ENCODE results near the gene NKX6-2. TPM values are rescaled to one million over a fixed set of nuclear protein-coding genes. Genes with fewer than 3 reads are reported as not detected.
"Not testable (repeated sequence)": the region's sequence is repeated elsewhere in the genome, so short reads cannot be mapped to it uniquely, and the experiment has no call there.

NKX6-2 gene
- polyA plus RNA-seq, 12 donors = 2.3 to 11.3 (median 5.1) TPM; not detected in 2

- no peak for DNase-seq
These were observed 2.6 kb downstream of the NKX6-2 start for GRCh38 chr10:132783165-132783939.

GRCh38 chr10:132781556-132781955, 4.4 kb downstream of the NKX6-2 start:
- DNase-seq = no peak

GRCh38 chr10:132780356-132780755, 5.6 kb downstream of the NKX6-2 start:
- DNase-seq = no peak

DNA sequence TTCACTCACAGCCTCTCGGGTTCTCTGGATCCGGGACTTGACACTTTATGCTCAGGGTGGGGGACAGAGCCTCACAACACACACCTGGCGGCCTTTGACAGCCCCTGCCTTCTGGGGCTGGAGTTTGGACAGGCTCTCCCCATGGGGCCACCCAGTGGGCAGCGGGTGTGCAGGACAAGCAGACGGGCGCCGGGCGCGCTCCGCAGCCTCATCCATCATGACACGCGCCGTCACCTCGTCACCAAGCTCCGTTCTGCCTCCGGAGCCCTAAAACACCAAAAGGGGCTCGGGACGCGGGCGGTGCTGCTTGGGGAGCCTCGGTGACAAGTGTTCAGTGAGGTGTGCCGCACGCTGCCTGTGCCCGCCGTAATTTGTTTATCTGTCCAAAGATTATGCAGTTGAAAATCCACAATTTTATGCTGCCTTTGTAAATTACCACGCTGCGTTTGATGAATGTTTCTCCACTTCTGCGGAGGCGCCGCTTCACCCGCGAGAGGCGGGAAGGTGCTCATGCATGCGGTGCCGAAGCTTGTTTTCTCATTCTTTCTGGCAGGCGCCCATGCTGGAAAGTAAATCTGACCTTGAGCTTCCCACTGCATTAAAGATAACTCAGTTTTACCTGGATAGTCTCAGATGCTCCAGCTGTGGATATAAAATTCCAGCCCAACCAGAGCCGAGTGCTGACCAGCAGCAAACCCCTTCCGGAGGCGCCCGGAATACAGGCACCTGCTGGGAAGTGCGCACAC, 6.2 kb downstream of the NKX6-2 start:
- DNase-seq = no peak

- DNase-seq = no peak
These were observed 8.5 kb downstream of the NKX6-2 start for GRCh38 chr10:132777441-132777840.

GRCh38 chr10:132776821-132777220, 9.1 kb downstream of the NKX6-2 start:
- no peak for DNase-seq

GRCh38 chr10:132776186-132776585, 9.8 kb downstream of the NKX6-2 start:
- DNase-seq = no peak

- no peak for DNase-seq
These were observed 10.8 kb downstream of the NKX6-2 start for GRCh38 chr10:132774902-132775863.

- DNase-seq = no peak
These were observed 11.6 kb downstream of the NKX6-2 start for GRCh38 chr10:132774181-132774901.

DNA sequence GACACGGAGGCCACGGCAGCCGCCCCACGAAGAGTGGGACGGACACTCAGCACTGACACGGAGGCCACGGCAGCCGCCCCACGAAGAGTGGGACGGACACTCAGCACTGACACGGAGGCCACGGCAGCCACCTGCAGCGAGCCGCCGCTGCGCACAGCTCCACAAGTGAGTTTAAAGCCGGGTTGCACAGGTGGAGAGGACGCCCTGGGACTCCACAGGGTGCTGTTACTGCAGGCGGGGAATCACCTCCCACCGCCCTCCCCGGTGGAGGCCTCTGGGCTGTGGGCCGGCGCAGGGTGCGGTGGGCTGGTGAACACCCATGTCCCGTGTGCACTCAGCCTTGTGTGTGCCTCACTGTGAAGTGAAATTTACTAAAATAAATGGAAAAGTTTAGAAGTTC, 13.1 kb downstream of the NKX6-2 start:
- DNase-seq = not testable (repeated sequence)

DNA sequence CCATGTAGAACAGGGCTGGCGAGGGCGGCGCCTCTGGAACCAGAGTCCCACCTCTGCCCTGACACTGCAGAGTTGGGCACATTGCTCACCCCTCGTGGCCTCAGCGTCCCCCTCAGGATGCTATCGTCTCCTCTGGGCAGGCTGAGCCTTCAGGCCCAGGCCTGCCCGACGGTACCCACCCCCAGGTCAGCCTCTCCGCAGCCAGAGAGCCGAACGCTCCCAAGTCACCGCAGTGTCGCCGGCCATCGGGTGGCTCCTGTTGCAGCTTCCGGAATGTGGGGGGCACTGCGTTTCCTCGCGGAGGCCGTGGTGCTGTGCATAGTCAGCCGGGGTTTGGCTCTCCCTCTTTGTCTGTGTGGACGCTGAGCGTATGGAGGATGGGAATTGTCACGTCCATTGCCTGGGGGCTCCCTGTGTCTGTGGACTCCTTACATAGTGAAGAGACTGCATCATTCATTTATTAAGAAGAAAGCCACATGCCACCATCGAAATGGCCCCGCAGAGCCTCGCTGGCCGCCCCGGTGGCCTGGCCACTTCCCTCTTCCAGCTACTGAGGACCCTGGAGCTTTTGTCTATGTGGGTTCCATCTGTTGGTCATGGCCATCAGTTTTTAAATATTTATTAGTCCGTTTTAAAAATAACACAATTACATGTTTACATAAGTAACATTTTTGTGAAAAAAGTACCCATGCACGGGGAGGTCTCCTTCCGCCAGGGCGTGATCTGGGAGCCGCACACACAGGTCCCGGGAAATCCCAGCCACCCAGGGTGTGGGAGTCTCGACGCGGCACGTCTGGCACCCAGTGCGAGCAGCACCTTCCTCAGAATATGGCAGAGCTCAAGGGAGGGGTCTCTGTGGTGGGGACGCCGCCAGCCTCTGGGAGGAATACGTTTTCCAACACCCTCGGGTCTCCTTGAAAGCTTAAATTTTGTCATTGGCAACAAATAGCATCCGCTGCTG, 15.6 kb downstream of the NKX6-2 start:
- no peak for DNase-seq

DNA sequence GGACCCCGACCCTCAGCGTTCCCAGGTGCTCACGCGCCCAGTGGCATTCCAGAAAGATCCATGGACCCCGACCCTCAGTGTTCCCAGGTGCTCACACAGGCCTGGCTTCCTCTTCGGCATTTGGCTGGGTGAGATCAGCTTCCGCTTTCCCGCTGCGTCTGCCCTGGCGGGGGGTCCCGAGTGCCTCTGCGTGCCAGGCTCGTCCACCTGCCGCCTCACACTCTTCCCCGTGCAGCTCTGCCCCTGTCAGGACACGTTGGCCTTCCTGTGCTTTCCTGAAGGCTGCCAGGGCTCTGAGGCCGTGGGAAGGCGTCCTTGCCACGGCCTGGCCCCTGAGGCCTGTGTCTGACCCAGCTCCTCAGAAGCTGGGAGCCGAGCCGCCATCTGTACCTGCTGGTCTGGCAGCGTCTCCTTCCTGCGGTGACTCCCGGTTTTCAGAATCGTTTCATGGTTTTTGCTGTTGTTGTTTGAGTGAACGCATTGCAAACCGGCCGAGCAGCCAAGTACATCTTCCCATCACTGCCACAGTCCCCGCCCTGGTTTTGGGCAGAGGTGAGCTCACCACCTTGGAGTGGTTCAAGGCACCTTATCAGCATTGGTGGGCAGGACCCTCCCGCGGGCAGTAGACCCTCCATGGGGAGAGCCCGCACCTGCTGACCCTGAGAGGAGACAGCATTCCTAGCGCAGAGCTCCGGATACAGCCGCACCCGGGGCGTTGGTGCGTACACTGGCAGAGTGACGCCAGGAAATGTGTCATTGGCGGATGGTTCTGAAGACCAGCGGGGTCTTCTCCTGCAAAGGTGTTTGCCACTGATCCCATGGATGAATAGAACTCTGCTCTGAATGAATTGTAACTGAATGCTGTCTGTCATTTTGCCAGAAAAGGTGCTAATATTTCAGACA, 17.4 kb downstream of the NKX6-2 start:
- DNase-seq = no peak

DNA sequence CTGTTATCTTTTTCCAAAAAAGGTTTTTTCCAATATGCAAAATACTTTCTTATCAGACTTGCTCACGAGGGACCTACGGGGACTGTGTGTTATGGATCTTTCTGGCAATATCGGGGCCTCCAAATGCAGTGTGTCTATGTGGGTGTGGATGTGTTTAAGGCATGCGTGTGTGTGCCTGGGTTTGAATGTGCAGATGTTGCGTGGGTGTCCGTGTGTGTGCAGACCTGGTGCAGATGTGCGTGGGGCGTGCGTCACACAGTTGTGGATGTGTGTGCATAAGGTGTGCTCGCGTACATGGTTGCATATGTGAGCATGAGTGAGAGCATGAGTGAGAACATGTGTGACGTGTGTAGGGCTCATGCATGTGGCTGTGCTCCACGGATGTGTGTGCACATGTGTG, 19.7 kb downstream of the NKX6-2 start:
- DNase-seq = no peak

DNA sequence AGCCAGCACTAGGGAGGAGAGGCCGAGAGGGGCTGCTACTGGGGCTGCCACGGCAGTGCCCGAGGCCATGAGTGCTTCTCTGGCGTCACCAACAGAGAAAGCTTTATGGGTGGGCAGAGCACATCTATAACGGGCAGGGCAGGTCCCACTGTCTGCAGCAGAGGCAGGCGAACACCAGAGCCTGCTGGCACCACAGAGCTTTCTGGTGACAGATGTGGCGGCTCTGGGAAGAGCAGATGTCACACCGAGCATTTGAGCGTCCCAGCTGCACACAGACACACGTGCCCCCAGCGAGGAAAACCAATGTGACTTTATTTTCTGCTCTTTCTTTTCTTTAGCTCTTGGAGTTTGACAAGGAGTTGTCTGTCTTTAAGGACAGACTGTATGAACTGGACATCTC, 20.5 kb downstream of the NKX6-2 start:
- DNase-seq = no peak

DNA sequence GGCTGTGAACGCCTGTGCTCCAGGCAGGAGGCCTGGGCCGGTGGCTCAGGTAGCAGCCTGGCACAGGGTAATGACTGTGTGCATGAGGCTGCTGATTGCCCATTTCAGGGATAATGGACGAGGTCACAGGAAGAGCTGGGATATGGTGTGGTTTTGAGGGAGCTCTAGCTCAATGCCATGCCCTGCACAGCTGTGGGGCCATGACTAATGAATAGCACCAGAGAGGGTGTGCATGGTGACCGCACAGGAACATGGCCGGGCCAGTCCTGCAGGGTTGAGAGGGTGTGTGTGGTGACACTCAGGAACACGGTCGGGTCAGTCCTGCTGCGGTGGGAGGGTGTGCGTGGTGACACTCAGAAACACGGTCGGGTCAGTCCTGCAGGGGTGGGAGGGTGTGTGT, 21.8 kb downstream of the NKX6-2 start:
- no peak for DNase-seq

DNA sequence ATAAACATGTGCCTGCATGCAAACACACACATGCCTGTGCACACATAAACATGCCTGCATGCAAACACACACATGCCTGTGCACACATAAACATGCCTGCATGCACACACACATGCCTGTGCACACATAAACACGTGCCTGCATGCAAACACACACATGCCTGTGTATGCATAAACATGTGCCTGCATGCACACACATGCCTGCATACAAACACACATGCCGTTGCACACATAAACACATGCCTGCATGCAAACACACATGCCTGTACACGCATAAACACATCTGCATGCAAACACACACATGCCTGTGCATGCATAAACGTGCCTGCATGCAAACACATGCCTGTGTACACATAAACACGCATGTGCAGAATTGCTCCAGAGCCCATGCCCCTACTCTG, 22.4 kb downstream of the NKX6-2 start:
- DNase-seq = no peak

- DNase-seq = no peak
These were observed 23.7 kb downstream of the NKX6-2 start for GRCh38 chr10:132762267-132762666.

GRCh38 chr10:132761395-132762060, 24.4 kb downstream of the NKX6-2 start:
- DNase-seq = no peak

GRCh38 chr10:132758865-132759264, 27.1 kb downstream of the NKX6-2 start:
- DNase-seq = no peak
